ENCODE data around the gene SEL1L3.

GRCh38 chr4:25908491-25908901 is 45.7 kb upstream of the SEL1L3 start:
- TF ChIP-seq CTCF (IDR thresholded peaks at IDR 0.05), result no peak
- TF ChIP-seq POLR2A (IDR thresholded peaks at IDR 0.05), result no peak
